Caco-2 (cell line): ENCODE measurements around the gene F5. TPM values are rescaled to one million over a fixed set of nuclear protein-coding genes. Genes with fewer than 3 reads are reported as not detected.

Experiments
- BruUV-seq: library from RNA; stranded (reverse); fragments of 400-500 nt; replicated peaks from 2 replicates; lab custom pipeline; 2021; lab: Mats Ljungman, UMichigan
- CTCF ChIA-PET: fragments of 300-600 bp; sonication (Branson Sonifier 250); formaldehyde crosslinking; loops from one replicate; lab custom pipeline; 2022; ENCODE audit warnings: antibody characterized with exemption; lab: Charles Lee
- POLR2A ChIA-PET: fragments of 300-600 bp; sonication (Branson Sonifier 250); formaldehyde crosslinking; loops from one replicate; lab custom pipeline; 2022; ENCODE audit warnings: antibody characterized with exemption; lab: Charles Lee
- DNase-seq, 2 experiments: peaks; one replicate each; pipeline versions ENCODE4 v3.0.0 to v3.0.0-alpha.2; 2020 to 2022
- H3K27me3 ChIP-seq: replicated peaks from 2 replicates; pipeline ENCODE4 v1.6.0; 2011; ENCODE audit warnings: low read length; ENCODE audit not compliant: control insufficient read depth, insufficient read depth
- H3K36me3 ChIP-seq: 2 replicates; pipeline ENCODE4 v1.5.1; 2011; ENCODE audit warnings: low read length; ENCODE audit not compliant: control insufficient read depth, insufficient read depth
- H3K4me1 ChIP-seq: fragments of 250-450 bp; sonication (Bioruptor Pico); 2 replicates; pipeline ENCODE4 v1.5.1; 2020; ENCODE audit warnings: mild to moderate bottlenecking
- H3K4me3 ChIP-seq: 2 replicates; pipeline ENCODE4 v1.5.1; 2011; ENCODE audit warnings: low read depth, mild to moderate bottlenecking, control low read depth, low read length
- H3K9me3 ChIP-seq: fragments of 250-450 bp; sonication (Bioruptor Pico); 2 replicates; pipeline ENCODE4 v1.5.1; 2020; ENCODE audit warnings: mild to moderate bottlenecking, moderate library complexity
- H3K27ac Mint-ChIP-seq: one replicate; pipeline ENCODE4 v1.8.0; 2022; ENCODE audit warnings: mixed read lengths; ENCODE audit not compliant: unreplicated experiment
- H3K27me3 Mint-ChIP-seq: one replicate; pipeline ENCODE4 v1.8.0; 2022; ENCODE audit warnings: mixed read lengths; ENCODE audit not compliant: insufficient read depth, unreplicated experiment
- H3K36me3 Mint-ChIP-seq: one replicate; pipeline ENCODE4 v1.8.0; 2022; ENCODE audit warnings: mild to moderate bottlenecking, mixed read lengths; ENCODE audit not compliant: insufficient read depth, unreplicated experiment
- H3K4me1 Mint-ChIP-seq: one replicate; pipeline ENCODE4 v1.8.0; 2022; ENCODE audit warnings: low read depth, mixed read lengths; ENCODE audit not compliant: unreplicated experiment
- H3K4me3 Mint-ChIP-seq: one replicate; pipeline ENCODE4 v1.8.0; 2022; ENCODE audit warnings: mild to moderate bottlenecking, moderate library complexity, mixed read lengths; ENCODE audit not compliant: unreplicated experiment
- H3K9me3 Mint-ChIP-seq: one replicate; pipeline ENCODE4 v1.8.0; 2022; ENCODE audit warnings: mixed read lengths; ENCODE audit not compliant: unreplicated experiment
- CTCF ChIP-seq, 2 experiments: fragments of 200-600 bp in 1 of 2; IDR thresholded peaks; 1 replicate in 1 of 2; 2 replicates in 1 of 2; pipeline versions ENCODE4 v1.5.1 to v1.8.0; 2011 to 2022; ENCODE audit warnings: antibody characterized with exemption in 1 of 2, control low read depth in 1 of 2, inconsistent platforms in 1 of 2, low read depth in 1 of 2, low read length in 1 of 2, mild to moderate bottlenecking in 1 of 2, moderate library complexity in 1 of 2; ENCODE audit not compliant: insufficient read depth in 1 of 2, severe bottlenecking in 1 of 2, unreplicated experiment in 1 of 2
- intact Hi-C: fragments of 100-400 bp; cut with micrococcal nuclease; formaldehyde crosslinking; loops from one replicate; pipeline ENCODE4 v1.10.0; 2022; ENCODE audit not compliant: unreplicated experiment
- total RNA-seq: library from RNA; stranded (reverse); gene quantifications from 2 replicates; pipeline ENCODE4 v1.2.3, GENCODE V29; 2022

F5 gene
- total RNA-seq, 1 experiment from 2014 or later = 0.50 TPM

- Mint-ChIP-seq H3K4me3 (no peak overlapping the region), H3K4me1 (peaks cover 6% of the 10 kb centered on the region), H3K27me3 (no peaks in the 10 kb centered on the region), H3K9me3 (no peaks in the 10 kb centered on the region), H3K36me3 (peaks cover 1% of the 10 kb centered on the region), H3K27ac (no peak overlapping the region)
- TF ChIP-seq CTCF (IDR thresholded peaks at IDR 0.05; ENCODE audit: insufficient read depth in 1 of 2, low read depth in 1 of 2, low read length in 1 of 2, severe bottlenecking in 1 of 2, unreplicated experiment in 1 of 2) = no peak
- Histone ChIP-seq H3K4me1 (peaks cover 20% of the 10 kb centered on the region), H3K9me3 (no peaks in the 10 kb centered on the region), H3K27me3 (no peaks in the 10 kb centered on the region), H3K36me3 (no peaks in the 10 kb centered on the region), H3K4me3 (no peak overlapping the region)
- DNase-seq = no peak
- intact Hi-C loops = no loop called here
- POLR2A ChIA-PET = no interaction called here
- CTCF ChIA-PET = no interaction called here
- BruUV-seq = no TSS peak
Observed at GRCh38 chr1:169491845-169492281, 94.4 kb downstream of the F5 start.

- Mint-ChIP-seq H3K9me3 (no peaks in the 10 kb centered on the region), H3K36me3 (peaks cover 24% of the 10 kb centered on the region), H3K27ac (peak overlapping the region; percentile 94), H3K4me3 (peak overlapping the region; percentile 89), H3K4me1 (peaks cover 17% of the 10 kb centered on the region), H3K27me3 (no peaks in the 10 kb centered on the region)
- intact Hi-C loops = no loop called here
- H3K9me3 ChIP-seq = no peaks in the 10 kb centered on the region
- BruUV-seq = no TSS peak
- POLR2A ChIA-PET = no interaction called here
- no peak for TF ChIP-seq CTCF (IDR thresholded peaks at IDR 0.05; ENCODE audit: insufficient read depth in 1 of 2, low read depth in 1 of 2, low read length in 1 of 2, severe bottlenecking in 1 of 2, unreplicated experiment in 1 of 2)
- no peak for DNase-seq
- no peaks in the 10 kb centered on the region for H3K36me3 ChIP-seq
- H3K27me3 ChIP-seq = no peaks in the 10 kb centered on the region
- CTCF ChIA-PET = no interaction called here
- H3K4me3 ChIP-seq = no peak overlapping the region
- peaks cover 25% of the 10 kb centered on the region for H3K4me1 ChIP-seq
Observed at GRCh38 chr1:169488157-169488556, 98.1 kb downstream of the F5 start.

GRCh38 chr1:169487561-169487960 lies 98.7 kb downstream of the F5 start:
- Mint-ChIP-seq H3K27me3 (no peaks in the 10 kb centered on the region), H3K27ac (peak overlapping the region; percentile 94), H3K9me3 (no peaks in the 10 kb centered on the region), H3K36me3 (peaks cover 25% of the 10 kb centered on the region), H3K4me1 (peaks cover 21% of the 10 kb centered on the region), H3K4me3 (peak overlapping the region; percentile 89)
- Histone ChIP-seq H3K36me3 (no peaks in the 10 kb centered on the region), H3K9me3 (no peaks in the 10 kb centered on the region), H3K4me1 (peaks cover 31% of the 10 kb centered on the region), H3K4me3 (no peak overlapping the region), H3K27me3 (no peaks in the 10 kb centered on the region)
- no peak for DNase-seq
- no peak for TF ChIP-seq CTCF (IDR thresholded peaks at IDR 0.05; ENCODE audit: insufficient read depth in 1 of 2, low read depth in 1 of 2, low read length in 1 of 2, severe bottlenecking in 1 of 2, unreplicated experiment in 1 of 2)
- intact Hi-C loops = no loop called here
- no TSS peak for BruUV-seq
- ChIA-PET POLR2A (no interaction called here), CTCF (no interaction called here)
